Stimulated activated effector memory CD8-positive, alpha-beta T cell treated with anti-CD3 and anti-CD28 coated beads, Interleukin-12 subunit alpha, Interleukin-12 subunit beta, amount 100 ng/mL, for 72 hours (primary cell): Measurements from ENCODE around the gene CCDC69.

Source experiments
- ATAC-seq: fragments of 150-1000 bp; cut with Tn5 transposase; 2 replicates; pipeline ENCODE4 v1.10.0; 2021
- DNase-seq, 2 donors: peaks; one replicate each; pipeline ENCODE4 v3.0.0; 2021 to 2022; ENCODE audit warnings: low spot score in 2 of 2
- H3K27ac Mint-ChIP-seq: one replicate; pipeline ENCODE4 v1.8.0; 2022; ENCODE audit warnings: mild to moderate bottlenecking, mixed read lengths
- H3K36me3 Mint-ChIP-seq: one replicate; pipeline ENCODE4 v1.8.0; 2022; ENCODE audit warnings: mild to moderate bottlenecking, mixed read lengths
- H3K4me1 Mint-ChIP-seq: one replicate; pipeline ENCODE4 v1.8.0; 2022; ENCODE audit warnings: mixed read lengths
- H3K4me3 Mint-ChIP-seq: one replicate; pipeline ENCODE4 v1.8.0; 2022; ENCODE audit warnings: mild to moderate bottlenecking, mixed read lengths
- H3K9me3 Mint-ChIP-seq: one replicate; pipeline ENCODE4 v1.8.0; 2022; ENCODE audit warnings: mixed read lengths

CCDC69 gene

DNA sequence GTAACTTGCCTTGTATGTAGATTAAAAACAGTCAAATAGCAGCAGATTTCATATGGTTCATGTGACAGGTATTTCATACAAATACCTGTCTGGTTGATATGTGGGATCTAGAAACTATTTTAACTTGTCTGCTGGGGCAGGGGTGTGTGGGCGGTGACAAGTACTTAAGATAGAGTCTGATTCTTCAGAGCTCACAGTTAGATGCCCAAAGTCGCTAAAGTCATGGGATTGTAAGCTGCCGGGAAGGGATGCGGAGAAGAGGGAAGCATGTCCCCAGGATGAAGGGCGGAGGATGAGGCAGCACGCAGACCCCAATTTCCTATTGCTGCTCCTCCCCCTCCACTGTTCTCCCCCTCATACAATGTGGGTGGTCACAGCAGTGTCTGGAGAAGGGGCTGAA lies 79.6 kb downstream of the CCDC69 start:
- DNase-seq (no peak), ATAC-seq (no peak)
- peak overlapping the region; percentile 90 for H3K27ac Mint-ChIP-seq
- H3K36me3 Mint-ChIP-seq = peaks cover 99% of the 10 kb centered on the region
- no peaks in the 10 kb centered on the region for H3K9me3 Mint-ChIP-seq
- peaks cover 97% of the 10 kb centered on the region for H3K4me1 Mint-ChIP-seq
- H3K4me3 Mint-ChIP-seq = peak overlapping the region; percentile 73

GRCh38 chr5:151143645-151144044 lies 80.2 kb downstream of the CCDC69 start:
- Mint-ChIP-seq H3K27ac (peak overlapping the region; percentile 90), H3K4me3 (peak overlapping the region; percentile 73), H3K36me3 (peaks cover 99% of the 10 kb centered on the region), H3K9me3 (no peaks in the 10 kb centered on the region), H3K4me1 (peaks cover 97% of the 10 kb centered on the region)
- no peak for DNase-seq
- ATAC-seq = no peak

DNA sequence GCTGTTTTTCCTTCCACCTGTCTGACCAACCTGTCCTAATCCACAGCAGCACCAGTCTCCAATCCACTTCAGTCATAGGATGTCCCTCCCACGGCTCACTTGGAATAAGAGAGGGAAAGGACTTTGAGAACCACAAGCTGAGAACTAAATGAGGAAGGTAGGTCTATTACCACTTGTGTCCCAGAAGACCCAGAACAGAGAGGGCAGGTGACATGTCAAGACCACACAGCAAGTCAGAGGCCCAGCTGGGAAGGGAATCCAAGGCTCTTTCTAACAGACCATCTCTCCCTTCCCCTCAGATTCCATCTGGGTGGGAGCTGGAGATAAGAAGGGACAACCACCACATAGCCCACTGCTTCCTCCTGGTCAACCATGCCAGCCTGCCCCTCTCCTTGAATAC lies 81.0 kb downstream of the CCDC69 start:
- peak overlapping the region; percentile 90 for H3K27ac Mint-ChIP-seq
- ATAC-seq (no peak), DNase-seq (no peak)
- H3K36me3 Mint-ChIP-seq = peaks cover 99% of the 10 kb centered on the region
- peaks cover 97% of the 10 kb centered on the region for H3K4me1 Mint-ChIP-seq
- H3K9me3 Mint-ChIP-seq = no peaks in the 10 kb centered on the region
- H3K4me3 Mint-ChIP-seq = peak overlapping the region; percentile 73

GRCh38 chr5:151141535-151141934 lies 82.4 kb downstream of the CCDC69 start:
- H3K36me3 Mint-ChIP-seq = peaks cover 99% of the 10 kb centered on the region

GRCh38 chr5:151140686-151141459 lies 83.0 kb downstream of the CCDC69 start:
- H3K4me1 Mint-ChIP-seq = peaks cover 97% of the 10 kb centered on the region
- no peaks in the 10 kb centered on the region for H3K9me3 Mint-ChIP-seq
- no peak for ATAC-seq
- DNase-seq = no peak
- H3K36me3 Mint-ChIP-seq = peaks cover 99% of the 10 kb centered on the region
- H3K4me3 Mint-ChIP-seq = peak overlapping the region; percentile 73
- peak overlapping the region; percentile 88 for H3K27ac Mint-ChIP-seq

More at GRCh38 chr5:151141535-151141934, 82.4 kb downstream of the CCDC69 start:
- peak overlapping the region; percentile 88 for H3K27ac Mint-ChIP-seq
- DNase-seq (peak in 1 of 2 donors; percentile 79), ATAC-seq (peak; percentile 91)
- peaks cover 97% of the 10 kb centered on the region for H3K4me1 Mint-ChIP-seq
- peak overlapping the region; percentile 73 for H3K4me3 Mint-ChIP-seq
- no peaks in the 10 kb centered on the region for H3K9me3 Mint-ChIP-seq

GRCh38 chr5:151139646-151140045 lies 84.2 kb downstream of the CCDC69 start:
- Mint-ChIP-seq H3K4me3 (peak overlapping the region; percentile 73), H3K4me1 (peaks cover 93% of the 10 kb centered on the region)

DNA sequence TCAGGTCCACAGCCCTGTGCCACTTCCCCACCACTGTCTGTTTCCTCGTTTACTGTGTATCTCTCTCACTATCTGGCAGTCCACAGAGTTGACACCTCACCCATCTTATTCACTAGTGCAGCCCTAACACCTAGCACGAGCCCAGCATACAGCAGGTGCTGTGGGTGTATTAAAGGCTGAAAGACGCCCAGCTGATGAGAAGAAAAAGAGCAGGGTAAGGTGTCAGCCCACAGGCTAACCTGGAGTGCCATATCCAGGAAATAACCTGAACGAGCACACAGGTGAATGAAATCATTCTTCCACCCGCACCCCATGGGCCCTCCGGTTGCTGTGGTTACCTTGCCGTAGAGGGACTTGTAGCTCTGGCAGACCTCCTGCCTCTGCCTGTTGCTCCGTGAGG lies 84.9 kb downstream of the CCDC69 start:
- peak; percentile 63 for ATAC-seq
- Mint-ChIP-seq H3K27ac (peak overlapping the region; percentile 70), H3K36me3 (peaks cover 99% of the 10 kb centered on the region), H3K9me3 (no peaks in the 10 kb centered on the region), H3K4me1 (peaks cover 87% of the 10 kb centered on the region), H3K4me3 (peak overlapping the region; percentile 73)
- DNase-seq = no peak

More at GRCh38 chr5:151139646-151140045, 84.2 kb downstream of the CCDC69 start:
- ATAC-seq = no peak
- no peaks in the 10 kb centered on the region for H3K9me3 Mint-ChIP-seq
- H3K27ac Mint-ChIP-seq = peak overlapping the region; percentile 70
- peaks cover 99% of the 10 kb centered on the region for H3K36me3 Mint-ChIP-seq
- DNase-seq = no peak

DNA sequence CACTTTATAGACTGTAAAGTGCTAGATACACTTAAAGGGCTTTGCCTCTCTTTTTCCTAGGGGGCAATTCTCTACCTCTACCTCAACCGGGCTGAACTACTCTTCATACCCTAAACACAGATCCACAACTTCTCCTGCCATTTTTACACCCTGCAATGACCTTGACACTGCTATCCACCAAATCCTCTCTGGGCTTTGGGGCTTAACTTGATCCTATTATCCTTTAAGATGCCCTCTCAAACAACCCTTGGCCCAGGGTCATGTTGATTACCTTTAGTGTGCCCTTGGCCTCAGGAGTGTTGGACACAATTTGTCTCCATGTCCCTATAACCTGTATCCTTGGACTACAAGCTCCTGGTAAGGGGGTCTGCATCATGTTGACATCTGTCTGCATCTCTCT lies 85.8 kb downstream of the CCDC69 start:
- no peak overlapping the region for H3K4me3 Mint-ChIP-seq
- peaks cover 78% of the 10 kb centered on the region for H3K4me1 Mint-ChIP-seq
- DNase-seq = no peak
- H3K36me3 Mint-ChIP-seq = peaks cover 99% of the 10 kb centered on the region
- ATAC-seq = no peak
- peak overlapping the region; percentile 70 for H3K27ac Mint-ChIP-seq
- H3K9me3 Mint-ChIP-seq = no peaks in the 10 kb centered on the region

GRCh38 chr5:151137067-151137825 lies 86.6 kb downstream of the CCDC69 start:
- Mint-ChIP-seq H3K9me3 (no peaks in the 10 kb centered on the region), H3K4me3 (no peak overlapping the region), H3K27ac (peak overlapping the region; percentile 70), H3K36me3 (peaks cover 100% of the 10 kb centered on the region), H3K4me1 (peaks cover 74% of the 10 kb centered on the region)
- ATAC-seq = no peak
- no peak for DNase-seq

- DNase-seq = no peak
- H3K36me3 Mint-ChIP-seq = peaks cover 100% of the 10 kb centered on the region
- no peaks in the 10 kb centered on the region for H3K9me3 Mint-ChIP-seq
- ATAC-seq = no peak
- peak overlapping the region; percentile 1 for H3K27ac Mint-ChIP-seq
- peaks cover 64% of the 10 kb centered on the region for H3K4me1 Mint-ChIP-seq
- no peak overlapping the region for H3K4me3 Mint-ChIP-seq
Observed at GRCh38 chr5:151134228-151134627, 89.7 kb downstream of the CCDC69 start.

- no peak overlapping the region for H3K27ac Mint-ChIP-seq
Observed at GRCh38 chr5:151132963-151133362, 90.9 kb downstream of the CCDC69 start.

More at GRCh38 chr5:151132963-151133362, 90.9 kb downstream of the CCDC69 start:
- DNase-seq = no peak
- ATAC-seq = no peak
- no peaks in the 10 kb centered on the region for H3K9me3 Mint-ChIP-seq
- peaks cover 100% of the 10 kb centered on the region for H3K36me3 Mint-ChIP-seq
- H3K4me1 Mint-ChIP-seq = peaks cover 58% of the 10 kb centered on the region
- H3K4me3 Mint-ChIP-seq = no peak overlapping the region
